HPDE6-E6E7 (cell line): ENCODE results near the gene KCNH4.
A peak's percentile ranks its signal among the peaks of the same experiment; 100 is the strongest.
"Not testable (repeated sequence)": the region's sequence is repeated elsewhere in the genome, so short reads cannot be mapped to it uniquely, and the experiment has no call there.

Experiments used
- DNase-seq: peaks from one replicate; pipeline ENCODE4 v3.0.0; 2011; ENCODE audit warnings: missing footprints; ENCODE audit errors: extremely low spot score

Gene KCNH4

GRCh38 chr17:42178817-42179216 lies 2.1 kb downstream of the KCNH4 start:
- DNase-seq = no peak

- no peak for DNase-seq
Observed at GRCh38 chr17:42177684-42178083, 3.3 kb downstream of the KCNH4 start.

GRCh38 chr17:42174126-42174783 lies 6.7 kb downstream of the KCNH4 start:
- no peak for DNase-seq

- peak; percentile 64 for DNase-seq
Observed at GRCh38 chr17:42171831-42172230, 9.1 kb downstream of the KCNH4 start.

- no peak for DNase-seq
Observed at GRCh38 chr17:42169351-42169750, 11.6 kb downstream of the KCNH4 start.

- no peak for DNase-seq
Observed at GRCh38 chr17:42167807-42168206, 13.1 kb downstream of the KCNH4 start.

- DNase-seq = no peak
Observed at GRCh38 chr17:42166196-42166763, 14.7 kb downstream of the KCNH4 start.

- no peak for DNase-seq
Observed at GRCh38 chr17:42165751-42166150, 15.2 kb downstream of the KCNH4 start.

- DNase-seq = no peak
Observed at GRCh38 chr17:42163696-42164407, 17.1 kb downstream of the KCNH4 start.

GRCh38 chr17:42163113-42163512 lies 17.8 kb downstream of the KCNH4 start:
- no peak for DNase-seq

GRCh38 chr17:42160531-42160910 lies 20.4 kb downstream of the KCNH4 start:
- DNase-seq = no peak

GRCh38 chr17:42159796-42160530 lies 21.0 kb downstream of the KCNH4 start:
- no peak for DNase-seq

GRCh38 chr17:42155614-42156045 lies 25.3 kb downstream of the KCNH4 start:
- no peak for DNase-seq

GRCh38 chr17:42153919-42154742 lies 26.8 kb downstream of the KCNH4 start:
- DNase-seq = no peak

GRCh38 chr17:42146911-42147607 lies 33.9 kb downstream of the KCNH4 start:
- no peak for DNase-seq

GRCh38 chr17:42143138-42143537 lies 37.8 kb downstream of the KCNH4 start:
- not testable (repeated sequence) for DNase-seq

- DNase-seq = no peak
Observed at GRCh38 chr17:42142371-42142896, 38.5 kb downstream of the KCNH4 start.

GRCh38 chr17:42141382-42141781 lies 39.6 kb downstream of the KCNH4 start:
- no peak for DNase-seq

- DNase-seq = not testable (repeated sequence)
Observed at GRCh38 chr17:42140690-42141089, 40.3 kb downstream of the KCNH4 start.

- DNase-seq = no peak
Observed at GRCh38 chr17:42138749-42139492, 42.0 kb downstream of the KCNH4 start.
